HG03139 (cell line): Measurements from ENCODE around the gene SMAP1.

Experiments
- ATAC-seq: cut with Tn5 transposase; IDR thresholded peaks from one replicate; pipeline ENCODE4 v1.9.1; 2021; ENCODE audit not compliant: unreplicated experiment

The SMAP1 gene

GRCh38 chr6:70680396-70680795 lies 12.7 kb downstream of the SMAP1 start:
- no peak for ATAC-seq

DNA sequence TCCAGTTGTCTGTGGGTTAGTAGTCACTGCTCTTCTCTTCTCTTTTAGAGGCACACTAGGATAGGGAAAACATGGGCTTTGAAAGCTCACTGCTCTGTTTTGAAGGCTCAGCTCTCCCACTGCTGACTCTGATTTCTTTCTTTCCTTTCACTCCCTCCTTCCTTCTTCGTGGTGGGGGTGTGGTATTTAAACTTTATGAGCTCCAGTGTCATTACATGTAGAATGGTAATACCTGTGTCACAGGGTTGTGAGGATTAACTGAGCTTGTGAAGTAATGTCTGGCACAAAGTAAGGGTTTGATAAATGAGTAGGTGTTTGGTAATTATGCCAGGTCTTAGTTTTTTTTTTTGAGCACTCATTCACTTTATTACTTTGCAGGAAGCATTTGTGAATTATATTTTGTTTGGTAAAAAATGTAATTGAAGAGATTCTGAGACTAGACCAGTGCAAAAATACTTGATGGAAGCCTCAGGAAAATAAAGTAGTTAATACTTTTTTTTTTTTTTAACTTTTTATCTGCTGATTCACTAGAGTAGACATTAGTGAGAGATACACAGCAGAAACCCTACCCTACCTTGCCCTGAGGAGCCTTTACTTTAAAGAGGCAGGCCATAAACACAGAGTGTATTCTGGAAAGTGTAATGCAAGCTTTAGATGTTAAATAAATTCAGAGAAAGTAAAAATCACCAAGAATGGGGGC lies 17.3 kb downstream of the SMAP1 start:
- ATAC-seq: no peak

- no peak for ATAC-seq
Observed at GRCh38 chr6:70685494-70686180, 18.0 kb downstream of the SMAP1 start.

DNA sequence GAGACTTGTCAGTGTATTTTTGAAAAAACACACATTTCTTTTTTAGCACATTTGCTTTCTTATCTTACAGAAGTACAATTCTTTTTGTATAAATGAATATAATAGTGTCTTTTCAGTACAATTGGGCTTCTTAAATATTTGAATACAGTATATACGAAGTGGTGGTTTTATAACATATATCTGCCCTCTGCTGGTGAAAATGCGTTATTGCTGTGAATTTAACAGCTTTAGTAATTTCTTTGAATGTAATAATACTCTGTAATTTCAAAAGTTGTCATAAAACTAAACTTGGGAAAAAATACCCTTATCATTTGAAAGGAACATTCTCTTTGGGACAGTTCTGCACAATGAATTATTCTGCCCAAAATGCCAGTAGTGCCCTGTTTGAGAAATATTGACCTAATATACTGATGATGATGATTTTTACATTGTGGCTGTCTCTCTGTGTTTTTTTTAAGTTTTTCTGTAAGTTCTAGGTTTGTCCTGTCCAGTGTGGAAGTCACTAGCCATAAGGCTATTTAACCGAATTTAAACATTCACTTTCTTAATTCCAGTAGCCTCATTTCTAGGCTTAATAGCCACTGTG lies 19.0 kb downstream of the SMAP1 start:
- no peak for ATAC-seq

- no peak for ATAC-seq
Observed at GRCh38 chr6:70693887-70694286, 26.2 kb downstream of the SMAP1 start.

DNA sequence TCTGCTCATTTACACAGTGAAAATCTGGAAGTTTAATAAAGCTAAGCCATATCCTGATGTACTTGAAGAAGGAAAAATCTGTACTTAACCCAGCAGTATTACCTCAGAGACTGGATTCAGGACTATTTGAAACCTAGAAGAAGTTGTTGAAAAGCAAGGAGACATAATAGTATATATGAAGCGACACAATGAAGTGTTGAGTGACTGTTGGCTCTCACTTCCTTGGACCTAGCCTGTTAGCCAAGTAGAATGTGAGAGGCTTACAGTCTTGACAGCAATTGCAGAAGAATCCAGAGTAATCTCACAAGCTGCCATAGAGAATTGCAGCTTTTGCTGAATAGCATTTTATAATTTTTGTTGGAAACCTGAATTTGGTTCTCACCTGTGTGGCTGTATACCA lies 26.7 kb downstream of the SMAP1 start:
- no peak for ATAC-seq

GRCh38 chr6:70700922-70701876 lies 33.5 kb downstream of the SMAP1 start:
- ATAC-seq: no peak

- ATAC-seq: no peak
Observed at GRCh38 chr6:70705772-70706171, 38.1 kb downstream of the SMAP1 start.

GRCh38 chr6:70706491-70707123 lies 38.9 kb downstream of the SMAP1 start:
- ATAC-seq: no peak

DNA sequence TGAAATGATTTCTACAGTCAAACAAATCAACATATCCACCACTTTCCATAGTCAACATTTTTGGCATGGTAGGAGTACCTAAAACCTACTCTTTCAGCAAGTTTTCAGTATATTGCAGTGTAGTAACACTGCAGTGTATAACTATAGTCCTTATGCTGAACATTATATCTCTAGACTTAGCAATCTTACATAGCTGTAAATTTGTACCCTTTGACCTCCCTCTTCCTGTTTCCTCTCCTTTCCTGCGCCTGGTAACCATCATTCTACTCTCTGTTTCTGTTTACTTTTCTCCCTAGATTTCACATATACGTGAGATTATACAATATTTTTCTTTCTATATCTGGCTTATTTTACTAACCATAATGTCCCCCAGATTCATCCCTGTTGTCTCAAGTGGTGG lies 40.2 kb downstream of the SMAP1 start:
- ATAC-seq: no peak

- no peak for ATAC-seq
Observed at GRCh38 chr6:70708448-70708847, 40.8 kb downstream of the SMAP1 start.

- no peak for ATAC-seq
Observed at GRCh38 chr6:70709826-70710225, 42.1 kb downstream of the SMAP1 start.

DNA sequence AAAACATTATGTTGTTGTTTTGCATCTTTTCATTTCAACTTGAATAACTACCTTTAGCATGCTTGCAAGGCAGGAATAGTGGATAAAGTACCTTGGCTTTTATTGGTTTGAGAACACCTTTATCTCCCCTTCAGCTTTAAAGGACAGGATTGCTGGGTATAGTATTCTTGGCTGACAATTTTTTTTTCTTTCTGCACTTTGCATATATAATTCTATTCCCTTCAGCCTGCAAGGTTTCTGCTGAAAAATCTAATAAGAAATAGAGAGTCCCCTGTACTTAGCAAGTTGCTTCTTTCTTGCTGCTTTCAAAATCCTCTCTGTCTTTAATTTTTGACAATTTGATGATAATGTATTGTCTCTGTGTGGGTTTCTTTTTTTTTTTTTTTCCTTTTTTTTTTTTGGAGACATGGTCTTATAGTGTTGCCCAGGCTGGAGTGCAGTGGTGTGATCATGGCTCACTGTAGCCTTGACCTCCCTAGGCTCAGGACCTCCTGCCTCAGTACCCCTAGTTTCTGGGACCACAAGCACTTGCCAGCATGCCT lies 47.1 kb downstream of the SMAP1 start:
- ATAC-seq: no peak

DNA sequence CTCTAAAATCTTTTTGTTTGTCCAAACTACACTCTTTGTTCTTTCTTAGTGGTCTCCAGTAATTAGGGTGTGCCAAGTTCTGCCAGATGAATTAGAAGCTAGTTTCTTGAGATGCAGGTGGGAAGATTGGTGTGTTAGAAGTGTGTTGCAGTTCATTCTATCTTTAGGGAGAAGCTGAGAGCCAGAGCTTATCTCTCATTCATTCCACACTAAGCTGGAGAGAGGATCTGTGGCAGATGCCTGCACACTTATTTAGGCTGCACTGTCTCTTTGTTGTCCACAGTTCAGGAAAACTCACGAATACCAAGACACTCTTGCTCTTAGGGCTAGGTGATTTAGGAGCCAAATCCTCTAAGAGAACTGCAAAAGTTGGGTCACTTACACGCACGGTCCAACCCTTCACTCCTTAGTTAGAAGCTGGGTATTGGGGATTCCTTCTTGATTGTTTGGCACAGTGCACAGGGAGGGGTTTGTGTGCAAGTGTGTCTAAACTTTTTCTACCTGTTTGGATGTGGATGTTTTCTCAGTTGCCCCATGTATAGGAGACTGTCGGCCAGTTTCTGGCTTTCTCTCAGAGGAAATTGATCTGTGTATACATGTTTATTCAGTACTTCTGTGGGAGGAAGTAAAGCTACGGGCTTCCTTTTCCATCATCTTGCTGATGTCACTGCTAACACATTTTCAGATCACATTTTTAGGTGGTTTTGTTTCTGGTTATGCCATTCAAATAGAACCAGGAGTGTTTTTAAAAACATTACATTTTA lies 49.5 kb downstream of the SMAP1 start:
- ATAC-seq: no peak

DNA sequence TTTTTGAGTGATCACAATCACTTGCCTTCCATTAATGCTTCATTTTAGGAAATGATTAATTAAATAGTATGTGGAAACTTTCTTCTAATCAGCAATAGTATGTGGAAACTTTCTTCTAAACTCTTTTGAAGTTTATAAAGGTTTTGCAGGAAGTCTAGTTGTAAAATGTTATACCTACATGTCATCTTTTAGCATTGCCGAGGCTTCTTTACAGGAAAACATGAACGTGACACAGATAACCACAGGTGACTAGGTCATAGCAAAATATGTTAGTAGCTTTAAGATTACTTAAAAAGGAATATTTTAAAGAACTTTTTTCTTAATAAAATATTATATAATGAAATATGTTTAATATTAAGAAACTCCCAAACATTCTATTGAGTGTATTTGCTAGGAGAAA lies 56.8 kb downstream of the SMAP1 start:
- ATAC-seq: no peak

DNA sequence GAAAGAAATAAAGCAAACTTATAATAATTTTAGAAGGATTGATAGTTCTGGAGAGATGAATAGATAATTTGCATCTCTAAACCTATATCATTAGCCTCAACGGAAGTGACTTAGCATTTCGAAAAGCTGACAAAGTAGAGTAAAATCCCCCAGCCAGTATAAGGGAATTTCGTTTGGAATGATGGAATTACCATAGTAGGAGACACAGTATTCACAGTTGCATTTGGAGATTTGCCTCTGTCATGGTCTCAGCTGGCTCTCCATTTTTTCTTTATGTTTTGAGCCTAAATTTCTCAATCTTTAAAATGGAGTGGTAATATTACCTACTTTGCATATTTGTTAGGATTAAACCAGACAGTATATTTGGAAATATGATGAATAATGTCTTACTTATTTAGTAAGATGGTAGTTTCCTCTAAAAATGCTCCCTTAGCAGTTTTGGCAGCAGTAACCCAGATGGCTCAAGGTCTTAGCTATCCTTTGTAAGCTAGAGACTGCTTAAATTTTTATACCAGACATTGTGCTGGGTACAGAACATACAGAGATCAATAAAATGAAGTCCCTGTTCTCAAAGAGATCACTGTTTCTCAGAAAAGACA lies 58.2 kb downstream of the SMAP1 start:
- ATAC-seq: no peak

DNA sequence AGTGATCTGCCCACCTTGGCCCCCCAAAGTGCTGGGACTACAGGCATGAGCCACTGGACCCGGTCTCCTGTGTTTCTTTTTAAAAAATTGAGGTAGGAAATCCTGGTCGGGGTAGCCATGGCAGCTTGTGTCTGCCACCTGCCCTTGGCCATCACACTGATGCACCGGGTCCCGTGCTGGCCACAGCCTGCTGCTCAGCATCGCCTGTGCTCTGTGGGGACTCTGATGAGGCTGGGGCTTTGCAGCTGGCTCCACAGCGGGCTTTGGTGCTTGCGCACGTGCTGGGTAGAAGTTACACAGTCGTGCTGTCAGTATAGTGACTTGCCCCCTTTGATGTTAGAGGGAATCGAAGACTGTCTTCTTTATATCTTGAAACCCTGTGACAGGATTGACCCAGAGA lies 66.7 kb downstream of the SMAP1 start:
- no peak for ATAC-seq

DNA sequence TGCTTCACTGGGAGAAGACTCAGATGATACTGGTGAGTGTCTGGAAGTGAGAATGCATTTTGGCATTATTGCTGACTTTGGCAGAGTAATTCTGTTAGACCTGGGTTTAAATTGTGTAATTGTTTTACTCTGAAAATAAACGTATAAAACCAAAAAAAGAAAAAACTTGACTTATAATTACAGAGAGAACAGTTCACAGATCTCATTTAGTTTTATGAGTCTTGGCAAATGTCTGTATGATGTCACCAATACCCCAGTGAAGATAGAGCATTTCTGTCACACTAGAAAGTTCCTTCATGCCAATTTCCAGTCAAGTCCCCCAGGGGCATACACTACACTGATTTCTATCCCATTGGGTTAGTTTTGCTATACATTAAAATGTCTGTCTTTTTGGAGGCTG lies 67.3 kb downstream of the SMAP1 start:
- ATAC-seq: no peak

DNA sequence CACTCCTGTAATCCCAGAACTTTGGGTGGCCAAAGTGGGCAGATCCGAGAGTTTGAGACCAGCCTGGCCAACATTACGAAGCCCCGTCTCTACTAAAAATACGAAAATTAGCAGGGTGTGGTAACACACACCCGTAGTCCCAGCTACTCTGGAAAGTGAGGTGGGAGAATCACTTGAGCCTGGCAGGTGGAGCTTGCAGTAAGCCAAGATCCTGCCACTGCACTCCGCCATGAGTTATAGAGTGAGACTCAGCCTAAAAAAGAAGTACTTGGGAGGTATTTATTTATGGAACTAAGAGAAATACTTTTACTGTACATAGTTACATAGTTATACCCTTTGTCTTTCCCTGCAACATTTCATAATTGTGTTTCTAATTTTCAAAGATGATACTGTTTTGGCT lies 67.8 kb downstream of the SMAP1 start:
- ATAC-seq: no peak
